Fibroblast of lung (primary cell): Measurements from ENCODE around the gene HHAT.

Source experiments
- CTCF ChIP-seq, 2 donors: IDR thresholded peaks in 1 of 2; conservative IDR thresholded peaks in 1 of 2; 1 replicate in 1 of 2; 2 replicates in 1 of 2; pipeline ENCODE4 v1.5.1; 2011 to 2012; ENCODE audit warnings: low read length in 2 of 2, control low read depth in 1 of 2, inconsistent platforms in 1 of 2, low read depth in 1 of 2, mild to moderate bottlenecking in 1 of 2
- EZH2 ChIP-seq: IDR thresholded peaks from 2 replicates; pipeline ENCODE4 v1.5.1; 2012; ENCODE audit warnings: low read length, control low read depth, mild to moderate bottlenecking; ENCODE audit errors: missing control alignments

GRCh38 chr1:210402560-210402959 is 73.9 kb downstream of the HHAT start:
- no peak for TF ChIP-seq CTCF (conservative IDR thresholded peaks at IDR 0.05 in 1 of 2, IDR thresholded peaks at IDR 0.05 in 1 of 2; ENCODE audit: low read depth in 1 of 2, low read length in 2 of 2)
- TF ChIP-seq EZH2, result no peak
